GM12878 (cell line): ENCODE results near the gene SIK1. TPM values are rescaled to one million over a fixed set of nuclear protein-coding genes. Genes with fewer than 3 reads are reported as not detected.

Experiments used
- ATAC-seq: fragments of 200-7000 bp; cut with Tn5 transposase; 3 replicates; pipeline ENCODE4 v1.9.1; 2020; ENCODE audit warnings: mild to moderate bottlenecking, moderate library complexity
- BruUV-seq: library from RNA; stranded (reverse); fragments of 400-500 nt; replicated peaks from 2 replicates; lab custom pipeline; 2021; lab: Mats Ljungman, UMichigan
- CTCF ChIA-PET: fragments of 300-600 bp; sonication (Branson Sonifier 250); formaldehyde crosslinking; extraction: SDS; loops from one replicate; lab custom pipeline; 2021; ENCODE audit warnings: inconsistent platforms; lab: Yijun Ruan, JAX
- POLR2A ChIA-PET: fragments of 350-600 bp; formaldehyde crosslinking; extraction: SDS; loops from one replicate; lab custom pipeline; 2021; ENCODE audit warnings: inconsistent platforms; lab: Charles Lee
- RAD21 ChIA-PET: fragments of 300-600 bp; sonication (Branson Sonifier 250); formaldehyde crosslinking; loops from one replicate; lab custom pipeline; 2023; ENCODE audit warnings: antibody characterized with exemption; ENCODE audit not compliant: unreplicated experiment; lab: Charles Lee
- SMC1A ChIA-PET: fragments of 300-600 bp; sonication (Branson Sonifier 250); formaldehyde crosslinking; loops from one replicate; lab custom pipeline; 2023; ENCODE audit not compliant: unreplicated experiment, uncharacterized antibody; lab: Charles Lee
- DNase-seq: peaks from one replicate; pipeline ENCODE4 v3.0.0-alpha.2; 2011; ENCODE audit warnings: low read depth, low spot score
- FAIRE-seq: peaks from 3 replicates; lab custom pipeline; 2011; peaks lifted over from hg19 to GRCh38; lab: Jason Lieb, UNC
- H2AFZ ChIP-seq: 2 replicates; pipeline ENCODE4 v1.6.0; 2011; ENCODE audit warnings: low read depth, low read length, control low read depth; ENCODE audit not compliant: control insufficient read depth
- H3K27ac ChIP-seq: 2 replicates; pipeline ENCODE4 v1.5.1; 2011; ENCODE audit warnings: control low read depth; ENCODE audit not compliant: control insufficient read depth, insufficient read depth
- H3K27me3 ChIP-seq, 2 experiments: replicated peaks in 1 of 2; 2 replicates each; pipeline versions ENCODE4 v1.6.0 to v1.6.1; 2011; ENCODE audit warnings: low read length in 1 of 2; ENCODE audit not compliant: control insufficient read depth in 2 of 2, insufficient read depth in 2 of 2
- H3K36me3 ChIP-seq, 2 experiments: 2 replicates each; pipeline ENCODE4 v1.5.1; 2011; ENCODE audit warnings: low read length in 1 of 2; ENCODE audit not compliant: control insufficient read depth in 2 of 2, insufficient read depth in 2 of 2
- H3K4me1 ChIP-seq: 2 replicates; pipeline ENCODE4 v1.6.1; 2011; ENCODE audit warnings: mild to moderate bottlenecking, low read length, moderate library complexity, mixed read lengths; ENCODE audit not compliant: control insufficient read depth, insufficient read depth
- H3K4me2 ChIP-seq: 2 replicates; pipeline ENCODE4 v1.6.0; 2011; ENCODE audit warnings: control low read depth; ENCODE audit not compliant: control insufficient read depth, insufficient read depth
- H3K4me3 ChIP-seq: fragments of 200-600 bp; sonication (generic); 2 replicates; pipeline ENCODE4 v1.5.1; 2016
- H3K79me2 ChIP-seq: 2 replicates; pipeline ENCODE4 v1.6.0; 2011; ENCODE audit warnings: low read length; ENCODE audit not compliant: control insufficient read depth, insufficient read depth
- H3K9ac ChIP-seq: 2 replicates; pipeline ENCODE4 v1.8.0; 2011; ENCODE audit warnings: low read length, control low read depth, mixed read lengths; ENCODE audit not compliant: control insufficient read depth, insufficient read depth
- H3K9me3 ChIP-seq: replicated peaks from 3 replicates; pipeline ENCODE4 v1.5.1; 2011; ENCODE audit warnings: mild to moderate bottlenecking, low read length; ENCODE audit not compliant: control insufficient read depth, insufficient read depth
- H4K20me1 ChIP-seq: 2 replicates; pipeline ENCODE4 v1.6.0; 2011; ENCODE audit not compliant: control insufficient read depth, insufficient read depth
- CUX1 ChIP-seq: IDR thresholded peaks from 2 replicates; pipeline ENCODE4 v1.6.1; 2012; ENCODE audit warnings: improper control_type of control experiment, low read depth, low read length; ENCODE audit not compliant: insufficient replicate concordance
- MEF2B ChIP-seq: fragments of 450-650 bp; IDR thresholded peaks from 2 replicates; pipeline ENCODE4 v1.6.1; 2018; ENCODE audit warnings: mild to moderate bottlenecking, moderate library complexity; ENCODE audit not compliant: partially characterized antibody, poor library complexity, severe bottlenecking
- NFXL1 ChIP-seq: fragments of 450-650 bp; IDR thresholded peaks from 2 replicates; pipeline ENCODE4 v1.6.1; 2017; ENCODE audit warnings: antibody characterized with exemption, mild to moderate bottlenecking, borderline replicate concordance
- WGBS: methylation state at CpG from one replicate; pipeline ENCODE4 v1.1.6; 2016; ENCODE audit warnings: low lambda C conversion rate; ENCODE audit not compliant: insufficient replicate concordance, insufficient coverage; ENCODE audit errors: missing lambda C conversion rate; 5-methylcytosine and 5-hydroxymethylcytosine counted together
- in situ Hi-C: fragments of 300-500 bp; cut with MboI; formaldehyde crosslinking; loops from 9 replicates; pipeline ENCODE4 v1.14.3; 2018; ENCODE audit warnings: mixed read lengths
- intact Hi-C: fragments of 100-400 bp; cut with micrococcal nuclease; formaldehyde crosslinking; loops from one replicate; pipeline ENCODE4 v1.14.2; 2022; ENCODE audit not compliant: unreplicated experiment
- polyA plus RNA-seq, 11 experiments: library from polyadenylated mRNA; depleted of rRNA in 4 of 11; unstranded in 6 of 11; stranded (reverse) in 5 of 11; fragments of >200 nt; fragmentation: Nextera tagmentation in 4 of 11; fragmentation: Illumina TruSeq in 1 of 11; extraction: Ambion mirVana in 4 of 11; extraction: Trizol in 1 of 11; gene quantifications; 1 replicate in 1 of 11; 2 replicates in 10 of 11; pipeline versions ENCODE4 v1.2.1 to v1.2.3, GENCODE V29; 2011 to 2016; ENCODE audit warnings: inconsistent platforms in 2 of 11, missing spikeins in 2 of 11, low read depth in 1 of 11
- total RNA-seq, 4 experiments: library from RNA; depleted of rRNA in 3 of 4; stranded (reverse); fragments of >200 nt in 3 of 4; fragmentation: Illumina TruSeq in 1 of 4; extraction: Trizol in 1 of 4; gene quantifications; 2 replicates each; pipeline versions ENCODE4 v1.2.1 to v1.2.3, GENCODE V29; 2013 to 2021
- TF ChIP-seq, protein P1 (sequence below): fragments of 450-650 bp; conservative IDR thresholded peaks from 2 replicates; pipeline ENCODE4 v1.6.1; 2017; ENCODE audit warnings: mild to moderate bottlenecking, moderate library complexity
- TF ChIP-seq, protein P2 (sequence below): fragments of 450-650 bp; IDR thresholded peaks from 2 replicates; pipeline ENCODE4 v1.6.1; 2014; ENCODE audit warnings: mild to moderate bottlenecking

Gene SIK1
- total and polyA plus RNA-seq, 10 of the 15 experiments (the other 5 are each of a cell fraction or from before 2014, with no cell fraction given), result 0.03 to 7.3 (median 2.1) TPM; not detected in 2

GRCh38 chr21:43367859-43368258, 59.1 kb downstream of the SIK1 start:
- no peaks in the 10 kb centered on the region for H3K79me2 ChIP-seq

More at GRCh38 chr21:43367859-43368258, 59.1 kb downstream of the SIK1 start:
- in situ Hi-C loops (no loop called here), intact Hi-C loops (no loop called here)
- no peak for TF ChIP-seq CUX1
- TF ChIP-seq, protein P1, sequence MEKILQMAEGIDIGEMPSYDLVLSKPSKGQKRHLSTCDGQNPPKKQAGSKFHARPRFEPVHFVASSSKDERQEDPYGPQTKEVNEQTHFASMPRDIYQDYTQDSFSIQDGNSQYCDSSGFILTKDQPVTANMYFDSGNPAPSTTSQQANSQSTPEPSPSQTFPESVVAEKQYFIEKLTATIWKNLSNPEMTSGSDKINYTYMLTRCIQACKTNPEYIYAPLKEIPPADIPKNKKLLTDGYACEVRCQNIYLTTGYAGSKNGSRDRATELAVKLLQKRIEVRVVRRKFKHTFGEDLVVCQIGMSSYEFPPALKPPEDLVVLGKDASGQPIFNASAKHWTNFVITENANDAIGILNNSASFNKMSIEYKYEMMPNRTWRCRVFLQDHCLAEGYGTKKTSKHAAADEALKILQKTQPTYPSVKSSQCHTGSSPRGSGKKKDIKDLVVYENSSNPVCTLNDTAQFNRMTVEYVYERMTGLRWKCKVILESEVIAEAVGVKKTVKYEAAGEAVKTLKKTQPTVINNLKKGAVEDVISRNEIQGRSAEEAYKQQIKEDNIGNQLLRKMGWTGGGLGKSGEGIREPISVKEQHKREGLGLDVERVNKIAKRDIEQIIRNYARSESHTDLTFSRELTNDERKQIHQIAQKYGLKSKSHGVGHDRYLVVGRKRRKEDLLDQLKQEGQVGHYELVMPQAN, result no peak
- TF ChIP-seq, protein P2, sequence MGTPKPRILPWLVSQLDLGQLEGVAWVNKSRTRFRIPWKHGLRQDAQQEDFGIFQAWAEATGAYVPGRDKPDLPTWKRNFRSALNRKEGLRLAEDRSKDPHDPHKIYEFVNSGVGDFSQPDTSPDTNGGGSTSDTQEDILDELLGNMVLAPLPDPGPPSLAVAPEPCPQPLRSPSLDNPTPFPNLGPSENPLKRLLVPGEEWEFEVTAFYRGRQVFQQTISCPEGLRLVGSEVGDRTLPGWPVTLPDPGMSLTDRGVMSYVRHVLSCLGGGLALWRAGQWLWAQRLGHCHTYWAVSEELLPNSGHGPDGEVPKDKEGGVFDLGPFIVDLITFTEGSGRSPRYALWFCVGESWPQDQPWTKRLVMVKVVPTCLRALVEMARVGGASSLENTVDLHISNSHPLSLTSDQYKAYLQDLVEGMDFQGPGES, result no peak
- TF ChIP-seq MEF2B, result no peak
- peak; percentile 88; the same call in 1 of the 2 replicates for TF ChIP-seq NFXL1
- no peak overlapping the region for H3K9ac ChIP-seq
- H3K4me1 ChIP-seq, result peaks cover 30% of the 10 kb centered on the region
- no peak overlapping the region for H2AFZ ChIP-seq
- H4K20me1 ChIP-seq, result no peaks in the 10 kb centered on the region
- DNase-seq (no peak), ATAC-seq (no peak), FAIRE-seq (no peak)
- no peaks in the 10 kb centered on the region; a peak in 2 of 4 replicates for H3K27me3 ChIP-seq
- ChIA-PET RAD21 (no interaction called here), POLR2A (interaction anchor here (1.1 kb wide), 1 partner anchor 15 kb away, joined by 3 read pairs; no protein-coding TSS in a partner anchor), CTCF (interaction anchor here (0.6 to 1.0 kb wide), 2 partner anchors 10 to 1454 kb away, joined by 3 to 4 read pairs; no protein-coding TSS in a partner anchor), SMC1A (interaction anchor here (0.7 kb wide), 1 partner anchor 14 kb away, joined by 4 read pairs; no protein-coding TSS in a partner anchor)
- H3K4me3 ChIP-seq, result no peak overlapping the region
- no peaks in the 10 kb centered on the region for H3K36me3 ChIP-seq
- 36% methylated on average over 4 of the region's 4 CpGs for WGBS
- no peak overlapping the region for H3K27ac ChIP-seq
- no peak overlapping the region for H3K4me2 ChIP-seq
- H3K9me3 ChIP-seq, result no peaks in the 10 kb centered on the region
- BruUV-seq, result no TSS peak
